Globus pallidus (tissue), 1 donor: Measurements from ENCODE around the gene DMBX1.

Experiments
- DNase-seq: peaks from one replicate; pipeline ENCODE4 v3.0.0-alpha.2; 2015; ENCODE audit warnings: low spot score

The DMBX1 gene

DNA sequence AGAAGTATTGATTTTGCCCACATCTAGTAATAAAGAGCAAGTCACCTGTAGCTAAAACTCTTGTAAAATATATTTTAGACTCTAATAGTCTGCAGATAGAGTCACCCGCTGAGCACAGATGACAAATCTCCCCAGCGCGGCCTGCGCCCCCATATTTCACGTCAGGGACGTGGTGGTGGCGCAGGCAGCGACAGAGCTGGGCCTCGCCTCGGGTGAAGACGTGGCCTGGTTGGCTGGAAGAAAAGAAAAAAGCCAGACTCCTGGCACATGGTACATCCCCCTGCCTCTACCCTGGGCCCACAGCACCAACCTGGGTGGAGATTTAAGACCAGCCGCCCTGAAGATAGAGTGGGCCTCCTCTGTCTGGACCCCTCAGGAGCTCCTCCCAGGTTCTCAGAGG, 6.0 kb upstream of the DMBX1 start:
- no peak for DNase-seq

DNA sequence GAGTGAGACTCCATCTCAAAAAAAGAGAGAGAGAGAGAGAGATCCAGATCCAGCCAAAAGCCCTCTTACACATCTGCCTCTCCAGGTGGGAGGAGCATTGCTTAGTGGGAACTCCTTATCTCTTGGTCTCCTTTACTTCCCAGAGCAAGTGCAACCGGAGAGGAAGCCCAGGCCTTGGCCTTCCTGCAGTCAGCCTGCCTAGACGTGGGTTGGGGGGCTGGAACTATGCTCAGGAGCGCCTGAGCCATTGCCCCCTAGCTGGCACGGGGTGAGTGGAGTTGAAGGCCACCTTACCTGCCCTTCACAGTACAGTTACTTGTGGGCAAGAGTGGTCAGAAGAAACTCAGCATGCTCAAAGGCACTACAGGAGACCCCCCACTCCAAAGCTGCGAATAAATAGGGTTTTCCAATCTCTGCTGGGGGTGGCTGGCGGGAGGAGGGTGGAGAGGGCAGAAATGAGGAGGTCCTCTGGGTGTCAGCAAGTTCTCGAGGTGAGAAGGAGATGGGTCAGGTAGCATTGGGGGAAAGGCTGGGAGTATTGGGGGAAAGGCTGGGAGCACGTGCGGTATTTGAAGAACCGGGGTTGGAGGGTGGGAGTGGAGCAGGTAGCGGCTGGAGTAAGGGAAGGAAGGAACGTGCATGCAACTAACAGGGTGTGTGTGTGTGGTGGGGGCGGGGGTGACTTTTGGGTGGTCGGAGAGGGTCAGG, 4.7 kb upstream of the DMBX1 start:
- no peak for DNase-seq

DNA sequence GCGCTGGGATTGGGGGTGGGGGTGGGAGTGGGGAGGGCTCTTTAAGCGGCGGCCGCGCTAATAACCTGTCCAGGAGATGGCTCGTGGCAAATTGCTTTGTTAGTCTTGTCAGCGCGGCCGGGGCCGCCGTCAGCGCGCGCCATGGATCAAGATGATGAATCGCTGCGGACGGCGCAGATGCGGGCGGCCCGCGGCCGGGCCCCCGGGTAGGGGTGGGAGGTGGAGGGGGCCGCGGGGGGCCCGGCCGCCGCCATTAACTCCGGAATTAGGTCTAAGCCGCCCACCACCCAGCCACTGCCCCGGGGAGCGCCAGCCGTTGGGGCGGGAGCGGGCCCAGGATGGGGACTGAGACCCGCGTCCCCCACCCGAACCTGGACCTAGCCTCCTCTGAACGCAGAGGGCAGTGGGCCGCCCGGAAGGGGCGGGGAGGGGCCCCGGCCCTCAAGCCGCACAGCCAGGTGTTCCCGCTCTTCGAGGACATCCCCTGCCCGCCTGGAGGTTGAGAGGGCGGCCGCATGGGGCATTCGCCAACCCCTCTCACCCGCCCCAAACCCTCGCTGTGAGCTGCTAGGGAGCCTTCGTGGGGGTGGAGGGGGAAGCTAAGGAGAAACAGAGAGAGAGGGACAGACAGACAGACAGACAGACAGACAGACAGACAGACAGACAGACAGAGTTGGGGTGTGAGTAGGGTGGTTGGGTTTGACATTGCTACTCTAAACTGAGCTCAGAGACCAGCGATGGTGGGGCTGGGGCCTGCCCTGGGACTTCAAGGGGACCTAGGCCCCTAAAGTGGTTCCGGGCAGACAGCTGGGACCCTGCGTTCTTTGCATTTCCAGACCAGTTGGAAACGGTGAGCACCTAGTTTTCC, 3.8 kb upstream of the DMBX1 start:
- DNase-seq: no peak

DNA sequence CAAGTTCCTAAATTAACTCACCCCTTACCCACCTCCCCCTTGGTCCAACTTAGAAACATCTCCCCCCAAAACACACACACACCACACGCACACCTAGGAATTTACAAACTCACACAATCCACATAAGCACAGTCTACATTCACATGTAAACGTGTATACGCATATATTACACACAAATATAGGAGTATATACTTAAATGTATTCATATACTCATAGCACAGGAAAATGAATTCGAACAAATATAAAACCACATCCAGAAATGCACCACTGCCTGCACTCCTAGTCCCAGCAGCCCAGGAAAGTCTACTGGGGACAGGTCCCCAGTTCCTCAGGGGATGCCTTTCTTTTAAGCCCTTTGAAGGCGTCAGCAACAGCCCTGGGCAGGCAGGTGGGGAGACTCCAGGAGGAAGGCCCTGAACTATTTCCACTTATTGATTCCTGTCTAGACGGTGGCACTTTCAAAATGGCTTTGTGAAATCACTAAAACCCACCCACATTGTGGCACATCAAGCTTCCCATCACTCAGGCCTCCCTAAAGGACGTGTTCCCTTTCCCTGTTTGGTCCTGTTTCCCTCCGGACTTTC, 3.1 kb upstream of the DMBX1 start:
- DNase-seq: no peak

DNA sequence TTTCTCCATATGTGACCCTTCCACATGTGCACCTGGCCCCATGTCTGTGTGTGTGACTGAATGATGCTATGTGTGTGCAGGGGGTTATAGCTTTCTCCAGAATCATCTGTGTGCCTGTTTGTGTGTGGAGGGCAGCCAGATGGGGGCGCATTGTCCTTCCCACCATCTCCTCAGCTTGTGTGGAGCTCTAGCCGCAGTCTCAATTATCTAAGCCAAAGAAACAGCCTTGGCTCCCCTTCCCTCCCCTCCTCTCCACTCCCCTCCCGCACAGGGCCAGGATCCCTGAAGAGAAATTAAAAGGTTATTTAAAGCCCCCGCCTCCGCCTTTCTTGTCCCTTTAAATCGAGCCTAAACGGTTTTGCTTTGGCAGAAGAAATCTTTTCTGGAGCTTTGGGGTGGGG, 1.8 kb upstream of the DMBX1 start:
- no peak for DNase-seq

DNA sequence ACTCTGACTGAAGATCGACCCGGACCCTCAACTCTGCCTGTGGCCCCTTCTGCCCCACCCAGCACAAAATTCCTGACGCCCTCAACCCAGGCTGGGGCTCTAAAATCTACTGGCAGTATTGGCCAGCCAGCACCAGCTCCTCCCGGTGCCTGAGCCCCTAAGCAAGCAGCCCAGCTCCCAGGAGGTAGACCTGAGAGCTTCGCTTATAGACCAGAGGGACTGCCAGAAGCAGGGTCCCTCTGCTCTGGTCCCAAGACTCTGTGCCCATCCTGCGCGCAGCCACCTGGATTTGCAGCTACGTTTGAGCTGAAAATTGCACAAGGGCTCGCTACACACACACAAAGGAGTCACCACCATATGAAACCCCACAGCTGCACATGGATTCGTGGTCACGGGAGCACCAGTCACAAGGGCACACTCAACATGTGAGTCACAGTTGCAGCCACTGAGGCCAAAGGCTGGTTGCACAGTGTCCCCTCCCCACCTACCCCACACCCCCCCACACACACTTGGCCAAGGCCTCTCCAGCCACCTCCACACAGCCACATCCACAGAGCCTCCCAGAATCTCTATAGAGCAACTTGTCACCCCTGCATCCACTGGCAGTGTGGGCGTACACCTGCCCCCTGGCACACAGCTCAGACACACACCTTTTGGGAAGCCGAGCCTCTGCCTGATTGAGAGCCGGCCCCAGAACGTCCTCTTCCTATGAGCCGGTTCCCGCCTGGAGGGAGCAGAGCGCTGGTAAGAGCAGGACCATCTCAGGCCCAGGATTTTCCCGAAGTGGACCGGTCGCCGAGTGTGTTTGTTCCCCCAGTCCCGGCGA, 1.1 kb upstream of the DMBX1 start:
- DNase-seq: no peak

DNA sequence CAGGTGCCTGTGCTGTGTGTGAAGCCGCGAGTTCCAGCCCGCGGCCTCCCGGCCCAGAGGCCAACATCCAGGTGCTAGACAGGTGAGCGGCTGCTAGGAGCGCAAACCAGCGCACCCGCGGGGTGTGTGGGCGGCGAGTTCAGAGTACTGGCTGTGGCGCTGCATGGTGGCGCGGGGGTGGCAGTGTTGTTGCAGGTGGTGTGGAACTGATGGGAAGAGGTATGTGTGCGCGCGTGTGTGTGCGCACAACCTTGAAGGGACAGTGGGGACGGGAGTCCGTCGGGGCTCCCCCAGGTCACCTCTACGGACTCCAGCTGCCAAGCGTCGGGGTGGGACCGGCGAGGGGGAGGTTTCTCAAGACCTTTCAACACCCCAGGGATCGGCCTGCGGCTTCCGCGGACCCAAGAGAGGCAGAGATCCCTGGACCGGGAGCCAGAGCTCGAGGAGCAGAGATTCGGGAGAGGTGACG, 433 bp upstream of the DMBX1 start:
- no peak for DNase-seq

DNA sequence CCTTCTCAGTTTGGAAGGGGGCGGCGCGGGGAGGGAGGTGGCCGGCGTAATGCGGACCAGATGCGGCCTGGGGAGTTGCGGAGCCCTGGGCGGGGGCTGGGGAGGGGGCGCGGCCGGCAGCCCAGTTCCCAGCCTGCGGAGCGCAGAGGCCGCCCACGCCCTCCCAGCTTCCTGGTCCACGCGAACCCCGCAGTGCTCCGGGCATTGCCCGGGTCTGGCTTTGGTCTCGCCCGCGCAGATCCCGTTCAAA, 695 bp downstream of the DMBX1 start:
- no peak for DNase-seq

DNA sequence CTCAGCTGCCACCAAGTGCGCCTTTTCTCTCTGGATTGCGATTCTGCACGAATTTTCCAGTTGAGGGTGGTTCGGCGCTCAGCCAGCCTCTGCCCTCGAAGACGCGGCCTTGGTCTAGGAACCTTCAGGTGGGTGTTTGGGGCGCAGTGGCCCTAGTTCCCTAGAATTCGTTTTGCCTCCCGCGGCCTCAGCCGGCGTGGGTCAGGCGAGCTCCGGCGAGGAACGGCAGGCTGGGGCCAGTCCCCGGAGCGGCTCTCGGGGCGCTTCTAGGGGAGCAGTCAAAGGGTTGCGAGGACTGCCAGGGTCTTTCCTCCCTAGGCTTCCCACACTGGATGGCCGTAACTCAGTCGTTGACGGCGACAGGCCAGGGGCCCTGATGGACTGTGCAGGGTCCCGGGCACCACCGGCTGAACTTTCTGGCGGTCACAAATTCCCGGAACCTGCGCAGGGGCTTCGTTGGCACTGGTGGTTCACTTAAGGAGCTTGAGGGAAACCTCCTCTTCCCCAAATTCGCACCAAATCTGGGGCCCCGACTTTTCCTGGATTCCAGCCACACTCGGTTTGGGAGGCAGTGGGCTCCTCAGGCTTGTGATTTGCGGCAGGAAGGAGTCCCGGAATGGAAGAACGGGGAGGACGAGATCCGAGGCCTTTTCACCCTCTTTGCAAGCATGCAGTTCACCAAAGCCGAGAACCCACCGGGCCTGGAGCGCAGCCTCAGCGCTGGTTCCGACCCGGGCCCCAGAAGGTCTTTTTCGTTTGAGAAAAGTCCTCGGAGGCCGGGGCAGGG, 1.2 kb downstream of the DMBX1 start:
- DNase-seq: no peak

DNA sequence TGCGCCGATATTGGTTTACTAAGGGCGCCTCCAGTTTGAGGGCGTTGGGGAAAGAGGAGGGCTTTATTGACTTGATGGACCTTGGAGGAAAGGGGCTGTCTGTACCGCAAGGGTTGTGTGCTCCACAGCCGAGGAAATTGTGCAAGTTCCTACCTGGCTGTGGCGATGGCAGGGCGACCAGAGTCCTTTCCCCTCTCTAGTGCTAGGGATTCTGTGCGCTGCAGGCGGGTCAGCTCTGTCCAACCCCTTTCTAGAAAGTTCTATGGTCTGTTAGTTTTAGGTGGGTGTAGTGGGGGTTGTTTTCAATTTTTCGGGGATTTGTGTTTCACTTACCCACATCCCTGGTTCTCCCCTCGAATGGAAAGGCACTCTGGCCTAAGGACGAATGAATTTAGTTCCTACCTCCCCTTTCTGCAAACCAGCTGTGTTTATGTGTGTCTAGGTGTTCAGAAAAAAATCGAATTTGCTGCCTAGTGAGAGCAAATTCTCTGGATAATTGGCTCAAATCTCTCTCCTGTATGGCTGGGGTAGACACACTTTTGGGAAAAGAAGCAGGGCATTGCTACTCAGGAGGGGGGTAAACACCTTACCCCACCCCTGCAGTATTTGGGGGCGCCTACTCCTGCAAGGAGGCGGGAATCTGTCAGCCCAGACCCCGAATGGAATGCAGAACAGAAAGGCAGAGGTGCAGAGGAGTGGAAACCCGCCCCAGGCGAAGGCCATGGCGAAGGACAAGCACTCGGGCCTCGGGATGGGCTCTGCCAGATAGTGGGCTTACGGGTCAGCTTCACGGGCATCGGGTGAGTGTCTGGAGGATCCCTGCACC, 2.0 kb downstream of the DMBX1 start:
- DNase-seq: no peak

DNA sequence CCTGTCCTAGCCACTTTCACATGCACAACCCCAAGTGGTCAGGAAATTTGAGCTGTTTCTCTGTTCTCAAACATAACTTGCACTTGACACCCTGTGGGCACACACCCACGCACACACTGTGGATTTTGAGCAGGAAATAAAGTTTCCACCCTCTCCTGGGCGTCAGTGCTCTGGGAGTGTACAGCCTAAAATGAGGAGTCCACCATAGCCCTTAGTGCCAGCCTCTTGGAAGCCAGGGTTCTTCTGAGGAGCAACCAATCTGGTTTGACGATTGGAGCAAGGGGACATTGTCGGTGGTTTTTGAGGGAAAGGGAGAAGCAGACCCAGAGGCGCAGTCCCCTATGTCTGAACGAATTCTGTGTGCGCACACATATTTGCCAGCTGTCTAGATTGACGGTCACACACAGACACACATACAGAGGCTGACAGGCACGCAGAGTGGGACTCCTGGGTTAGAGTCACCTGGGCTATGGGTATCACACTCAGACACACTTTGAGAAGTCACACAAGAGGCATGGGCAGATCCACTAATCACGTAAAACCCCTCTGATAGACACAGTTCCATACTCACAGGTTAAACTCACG, 2.7 kb downstream of the DMBX1 start:
- no peak for DNase-seq

DNA sequence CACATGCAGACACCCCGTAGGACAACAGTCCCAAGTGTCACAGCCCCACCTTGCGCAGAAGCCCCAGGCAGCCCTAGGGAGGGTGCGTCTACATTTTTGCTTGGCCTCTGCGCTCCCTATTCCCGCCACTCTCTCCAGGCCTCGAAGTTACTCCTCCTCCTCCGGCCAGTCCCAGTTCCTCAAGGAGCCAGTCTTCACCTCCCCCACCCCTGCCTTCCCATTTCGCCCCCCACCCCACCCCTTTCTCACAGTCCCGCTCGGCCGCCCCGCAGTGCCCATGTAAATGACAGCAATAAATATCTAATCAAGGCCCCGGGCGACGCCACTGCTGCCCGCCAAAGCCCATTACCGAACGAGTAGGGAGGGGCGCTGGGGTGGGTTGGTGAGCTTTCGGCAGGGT, 3.2 kb downstream of the DMBX1 start:
- DNase-seq: no peak

DNA sequence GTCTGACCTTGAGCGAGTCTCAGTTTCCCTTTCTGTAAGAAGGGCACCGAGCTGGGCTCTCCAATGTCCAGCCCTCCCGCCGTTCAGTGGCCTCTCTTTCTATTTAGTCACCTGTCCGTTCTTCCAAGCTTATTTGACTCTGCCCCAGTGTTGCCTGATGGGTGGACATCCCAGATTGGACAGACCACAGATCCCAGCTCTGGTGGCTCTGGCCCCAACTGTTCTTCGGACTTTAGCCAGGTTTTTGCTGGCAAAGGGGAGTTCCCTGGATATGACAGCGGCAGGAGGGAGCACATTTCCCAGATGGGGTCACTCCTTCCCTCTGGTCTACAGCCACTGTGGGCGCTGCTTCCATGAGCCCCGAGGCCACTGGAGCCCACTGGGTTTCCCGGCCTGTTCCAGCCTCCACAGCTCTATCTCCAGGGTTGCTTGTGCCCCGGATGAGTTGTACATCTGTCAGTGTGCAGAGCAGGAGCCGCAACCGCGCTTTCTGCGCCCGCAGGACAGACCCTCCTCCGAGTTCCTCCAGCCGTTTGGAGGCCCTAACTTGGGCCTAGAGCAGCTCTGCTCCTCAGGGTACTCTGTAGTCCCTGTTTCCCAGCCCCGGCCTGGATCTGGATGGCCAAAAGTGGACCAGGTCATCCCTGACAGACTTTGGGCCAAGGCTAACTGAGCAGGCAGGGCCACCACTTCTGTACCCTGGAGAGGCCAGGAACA, 3.8 kb downstream of the DMBX1 start:
- DNase-seq: no peak

DNA sequence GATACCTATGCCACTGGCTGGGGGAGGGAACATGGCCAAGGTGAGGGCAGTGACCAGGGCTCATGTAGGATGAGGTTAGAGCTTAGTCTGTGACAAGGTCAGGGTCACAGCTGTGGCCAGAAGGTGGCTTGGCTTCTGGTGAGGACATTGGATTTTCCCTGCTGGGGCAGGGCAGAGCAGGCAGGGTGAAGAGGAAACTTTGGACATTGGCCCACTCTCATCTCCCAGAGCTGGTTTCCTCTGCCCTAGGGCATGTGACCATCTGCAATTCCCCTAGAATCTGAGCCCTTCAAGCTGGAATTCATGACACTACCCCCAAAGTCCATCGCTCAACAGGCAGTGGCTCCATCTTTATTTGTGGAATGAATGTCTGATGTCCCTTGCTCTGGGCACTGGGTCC, 5.3 kb downstream of the DMBX1 start:
- DNase-seq: no peak

DNA sequence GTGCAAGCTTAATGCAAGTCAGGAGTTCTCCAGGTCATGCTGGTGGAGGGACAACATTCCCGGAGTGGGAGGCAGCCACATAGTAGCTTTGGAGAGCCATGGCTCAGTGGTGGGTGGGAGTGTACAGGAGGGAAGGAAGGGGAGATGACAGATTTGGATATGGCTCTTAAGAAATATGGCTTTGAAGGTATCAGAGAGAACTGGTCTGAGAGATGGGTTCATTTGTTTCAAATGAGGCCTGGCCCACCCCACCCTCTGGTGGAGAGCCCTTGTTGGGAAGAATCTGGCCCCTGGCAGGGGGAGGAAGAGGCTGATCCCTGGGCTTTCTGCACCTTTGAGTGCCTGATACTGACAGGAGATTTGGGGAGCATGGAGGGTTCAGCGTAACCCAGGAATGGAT, 6.1 kb downstream of the DMBX1 start:
- no peak for DNase-seq

DNA sequence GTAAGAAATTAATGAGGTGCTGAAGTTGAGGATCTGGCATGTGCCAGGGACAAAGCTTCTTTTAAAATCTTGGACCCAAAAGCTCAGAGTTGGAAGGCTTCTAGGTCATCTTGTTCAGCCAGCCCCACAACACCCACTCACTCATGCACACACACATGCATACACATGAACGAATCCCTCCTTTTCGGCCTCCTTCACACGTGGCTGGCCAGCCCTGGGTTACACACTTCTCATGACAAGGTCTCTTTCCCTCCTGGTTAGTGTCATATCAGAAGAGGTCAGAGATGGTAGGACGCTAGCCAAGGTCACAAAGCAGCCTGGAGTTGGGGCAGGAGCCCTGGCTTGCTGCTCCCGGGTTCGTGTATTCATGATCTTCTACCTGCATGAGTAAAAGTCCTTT, 6.9 kb downstream of the DMBX1 start:
- DNase-seq: no peak

DNA sequence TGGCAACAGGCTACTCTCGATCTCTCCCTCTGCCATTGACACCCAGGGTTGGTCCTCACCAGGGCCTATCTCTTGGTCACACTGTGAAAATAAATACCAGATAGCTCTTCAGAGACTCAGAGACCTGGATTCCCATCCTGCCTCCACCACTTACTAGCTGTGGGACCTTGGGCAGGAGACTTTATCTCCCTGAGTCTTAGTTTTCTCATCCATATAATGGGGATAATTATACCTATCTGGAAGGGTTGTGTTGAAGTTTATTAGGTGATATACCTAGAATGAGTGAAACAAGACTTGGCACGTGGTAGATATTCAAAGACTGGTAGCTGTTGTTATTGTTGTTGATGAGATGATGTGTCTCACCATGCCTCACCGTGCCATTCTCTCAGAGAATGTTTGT, 7.4 kb downstream of the DMBX1 start:
- no peak for DNase-seq

DNA sequence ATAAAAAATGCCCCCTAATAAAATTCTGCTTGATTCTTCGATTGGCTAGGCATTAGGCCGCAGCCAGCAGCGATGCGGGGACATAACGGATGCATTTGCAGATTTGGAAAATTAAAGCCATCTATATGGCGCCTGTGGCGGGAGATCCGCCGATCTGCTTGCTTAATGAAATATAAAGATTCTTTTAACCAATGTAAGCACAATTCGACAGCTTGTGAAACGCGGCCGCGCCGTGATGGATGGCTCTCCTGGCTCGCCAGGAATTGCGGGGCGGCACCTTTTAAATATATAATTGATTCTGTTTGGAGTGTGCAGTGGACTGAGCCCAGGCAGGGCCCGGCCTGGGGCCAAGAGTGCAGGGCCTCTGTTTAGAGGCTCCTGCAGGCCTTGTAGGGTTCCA, 8.0 kb downstream of the DMBX1 start:
- DNase-seq: no peak

DNA sequence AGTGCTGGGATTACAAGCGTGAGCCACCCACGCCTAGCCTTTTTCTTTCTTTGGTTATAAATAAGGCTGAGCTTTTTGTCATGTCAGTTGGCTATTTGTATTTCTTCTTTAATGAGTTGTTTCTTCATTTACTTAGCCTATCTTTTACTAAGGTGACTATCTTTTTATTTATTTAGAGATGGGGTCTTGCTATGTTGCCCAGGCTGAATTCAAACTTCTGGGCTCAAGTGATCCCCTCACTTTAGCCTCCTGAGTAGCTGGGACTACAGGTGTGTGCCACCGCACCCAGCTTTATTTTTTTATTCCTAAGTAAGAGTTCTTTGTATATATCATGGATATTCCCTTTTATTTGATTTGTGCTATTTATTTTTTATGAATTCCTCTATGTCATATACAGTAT, 11.9 kb downstream of the DMBX1 start:
- no peak for DNase-seq

DNA sequence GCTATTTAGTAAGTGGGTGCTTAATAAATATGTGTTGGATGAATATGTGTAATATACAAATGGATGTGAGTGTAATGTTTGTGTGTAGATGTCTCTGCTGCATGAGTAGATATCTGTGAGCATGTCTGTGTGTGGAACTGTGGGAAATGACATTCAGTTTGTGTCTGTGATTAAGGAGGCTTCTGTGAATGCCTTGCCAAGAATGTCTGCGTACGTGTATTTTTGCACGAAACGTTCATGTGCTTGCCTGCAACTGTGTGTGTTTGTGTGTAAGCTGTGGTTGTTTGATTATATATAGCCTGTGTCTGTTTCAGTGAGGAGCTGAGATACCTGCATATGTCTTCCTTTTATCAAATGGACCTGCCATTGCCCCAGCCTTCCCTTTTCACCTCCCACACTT, 13.8 kb downstream of the DMBX1 start:
- DNase-seq: no peak
